NCI-H2107 (cell line): Measurements from ENCODE around the gene PLSCR5.

Experiments used
- DNase-seq: peaks from one replicate; lab custom pipeline; 2025; lab: John Stamatoyannopoulos, UW

Gene PLSCR5

GRCh38 chr3:146585156-146585555, 20.0 kb downstream of the PLSCR5 start:
- DNase-seq = no peak

- no peak for DNase-seq
Measured at GRCh38 chr3:146581951-146582467, 23.1 kb downstream of the PLSCR5 start.

GRCh38 chr3:146581080-146581601, 24.0 kb downstream of the PLSCR5 start:
- DNase-seq = no peak

- peak; percentile 8 for DNase-seq
Measured at GRCh38 chr3:146577662-146578061, 27.5 kb downstream of the PLSCR5 start.

GRCh38 chr3:146575636-146576035, 29.5 kb downstream of the PLSCR5 start:
- DNase-seq = no peak

- DNase-seq = no peak
Measured at GRCh38 chr3:146574173-146574572, 31.0 kb downstream of the PLSCR5 start.

- DNase-seq = no peak
Measured at GRCh38 chr3:146569314-146569713, 35.8 kb downstream of the PLSCR5 start.

GRCh38 chr3:146566138-146566537, 39.0 kb downstream of the PLSCR5 start:
- no peak for DNase-seq

GRCh38 chr3:146561879-146562278, 43.3 kb downstream of the PLSCR5 start:
- no peak for DNase-seq

GRCh38 chr3:146561463-146561862, 43.7 kb downstream of the PLSCR5 start:
- no peak for DNase-seq

GRCh38 chr3:146560678-146561077, 44.5 kb downstream of the PLSCR5 start:
- no peak for DNase-seq

GRCh38 chr3:146559388-146559787, 45.8 kb downstream of the PLSCR5 start:
- no peak for DNase-seq

- DNase-seq = no peak
Measured at GRCh38 chr3:146558781-146559180, 46.4 kb downstream of the PLSCR5 start.

GRCh38 chr3:146557745-146558144, 47.4 kb downstream of the PLSCR5 start:
- no peak for DNase-seq

- no peak for DNase-seq
Measured at GRCh38 chr3:146555311-146555710, 49.8 kb downstream of the PLSCR5 start.

GRCh38 chr3:146554151-146554760, 50.9 kb downstream of the PLSCR5 start:
- DNase-seq = no peak

- no peak for DNase-seq
Measured at GRCh38 chr3:146550743-146551510, 54.2 kb downstream of the PLSCR5 start.

- no peak for DNase-seq
Measured at GRCh38 chr3:146550070-146550615, 55.0 kb downstream of the PLSCR5 start.

GRCh38 chr3:146547235-146547835, 57.8 kb downstream of the PLSCR5 start:
- no peak for DNase-seq

- DNase-seq = no peak
Measured at GRCh38 chr3:146546366-146546965, 58.7 kb downstream of the PLSCR5 start.

- no peak for DNase-seq
Measured at GRCh38 chr3:146544929-146545528, 60.1 kb downstream of the PLSCR5 start.
